Body of pancreas (tissue), 4 donors: Measurements from ENCODE around the gene LRP1. TPM values are rescaled to one million over a fixed set of nuclear protein-coding genes. Genes with fewer than 3 reads are reported as not detected.

ENCODE experiments used
- ATAC-seq: fragments of 150-250 bp; one replicate; pipeline ENCODE4 v1.9.1; 2016
- DNase-seq, 4 donors: peaks; one replicate each; pipeline ENCODE4 v3.0.0-alpha.2; 2019
- H3K27ac ChIP-seq, 4 donors: fragments of 200-600 bp; sonication (generic); 1 replicate in 3 of 4; 2 replicates in 1 of 4; pipeline versions ENCODE4 v1.5.1 to v1.6.1; 2016 to 2019; ENCODE audit warnings: mild to moderate bottlenecking in 1 of 4, mixed read lengths in 1 of 4, moderate library complexity in 1 of 4
- H3K27me3 ChIP-seq, 2 donors: fragments of 200-600 bp; sonication (generic); one replicate each; pipeline ENCODE4 v1.6.0; 2016; ENCODE audit warnings: mild to moderate bottlenecking in 1 of 2
- H3K36me3 ChIP-seq, 2 donors: fragments of 200-600 bp; sonication (generic); replicated peaks in 1 of 2; 2 replicates each; pipeline ENCODE4 v1.5.1; 2016; ENCODE audit warnings: low read depth in 2 of 2; ENCODE audit not compliant: insufficient read depth in 1 of 2
- H3K4me1 ChIP-seq: fragments of 200-600 bp; sonication (generic); one replicate; pipeline ENCODE4 v1.6.0; 2016
- H3K4me3 ChIP-seq, 2 donors: fragments of 200-600 bp; sonication (generic); 1 replicate in 1 of 2; 2 replicates in 1 of 2; pipeline ENCODE4 v1.5.1; 2016 to 2019
- H3K9me3 ChIP-seq, 3 donors: fragments of 200-600 bp; sonication (generic); 1 replicate in 2 of 3; 2 replicates in 1 of 3; pipeline ENCODE4 v1.5.1; 2016
- CTCF ChIP-seq, 7 experiments: fragments of 450-650 bp in 4 of 7; fragments of 200-600 bp in 3 of 7; sonication (generic) in 3 of 7; IDR thresholded peaks; one replicate each; pipeline ENCODE4 v1.5.1; 2016 to 2019; ENCODE audit warnings: antibody characterized with exemption in 7 of 7
- POLR2A ChIP-seq, 3 donors: fragments of 450-650 bp; IDR thresholded peaks; one replicate each; pipeline ENCODE4 v1.6.1; 2016; ENCODE audit warnings: antibody characterized with exemption in 3 of 3, mild to moderate bottlenecking in 2 of 3
- WGBS, 2 donors: methylation state at CpG; one replicate each; pipeline ENCODE4 v1.1.5; 2017; 5-methylcytosine and 5-hydroxymethylcytosine counted together
- intact Hi-C: fragments of 100-400 bp; cut with DNase I; formaldehyde crosslinking; loops from one replicate; pipeline ENCODE4 v1.15.1; 2023
- total RNA-seq, 2 donors: library from RNA; depleted of rRNA; stranded (reverse); fragments of >200 nt; gene quantifications; one replicate each; pipeline ENCODE4 v1.1.0, GENCODE V29; 2016

The LRP1 gene
- total RNA-seq, 2 donors from 2014 or later, result 61.2 to 162 TPM

- no peaks in the 10 kb centered on the region for H3K27me3 ChIP-seq
- no peak for DNase-seq
- peaks cover 8 to 12% of the 10 kb centered on the region in 2 donors for H3K36me3 ChIP-seq
- 72 to 94% methylated on average over 3 of the region's 3 CpGs for WGBS, 2 donors
- intact Hi-C loops, result no loop called here
- peaks cover 43% of the 10 kb centered on the region for H3K4me1 ChIP-seq
- TF ChIP-seq POLR2A (IDR thresholded peaks at IDR 0.05) (no peak), CTCF (IDR thresholded peaks at IDR 0.05) (no peak)
- no peaks in the 10 kb centered on the region for H3K9me3 ChIP-seq
- no peak for ATAC-seq
- H3K27ac ChIP-seq, result no peak overlapping the region
- no peak overlapping the region for H3K4me3 ChIP-seq
Observed at GRCh38 chr12:57234233-57234570, 105.9 kb downstream of the LRP1 start.

- ATAC-seq (no peak), DNase-seq (no peak)
- H3K9me3 ChIP-seq, result no peaks in the 10 kb centered on the region
- no peak overlapping the region for H3K27ac ChIP-seq
- H3K27me3 ChIP-seq, result peaks cover 0 to 4% of the 10 kb centered on the region in 2 donors
- peaks cover 45% of the 10 kb centered on the region for H3K4me1 ChIP-seq
- TF ChIP-seq CTCF (IDR thresholded peaks at IDR 0.05) (no peak), POLR2A (IDR thresholded peaks at IDR 0.05) (no peak)
- H3K4me3 ChIP-seq, result no peak overlapping the region
- 92% methylated on average over 10 of the region's 10 CpGs for WGBS, 2 donors
- peaks cover 8 to 12% of the 10 kb centered on the region in 2 donors for H3K36me3 ChIP-seq
- intact Hi-C loops, result no loop called here
Observed at GRCh38 chr12:57234571-57235016, 106.3 kb downstream of the LRP1 start.

- peak in 1 of 4 donors; percentile 50 for DNase-seq
- Histone ChIP-seq H3K4me3 (no peak overlapping the region), H3K4me1 (peaks cover 45% of the 10 kb centered on the region), H3K9me3 (no peaks in the 10 kb centered on the region), H3K36me3 (peaks cover 8 to 12% of the 10 kb centered on the region in 2 donors), H3K27me3 (peaks cover 0 to 10% of the 10 kb centered on the region in 2 donors), H3K27ac (no peak overlapping the region)
- TF ChIP-seq POLR2A (IDR thresholded peaks at IDR 0.05), result peak in 1 of 3 donors; percentile 10
- no peak for TF ChIP-seq CTCF (IDR thresholded peaks at IDR 0.05)
- intact Hi-C loops, result no loop called here
- no peak for ATAC-seq
- 69 to 70% methylated on average over 17 to 26 of the region's 26 CpGs for WGBS, 2 donors
Observed at GRCh38 chr12:57235017-57235727, 106.9 kb downstream of the LRP1 start.

GRCh38 chr12:57235728-57236131 lies 107.4 kb downstream of the LRP1 start:
- peaks cover 8 to 12% of the 10 kb centered on the region in 2 donors for H3K36me3 ChIP-seq
- H3K27me3 ChIP-seq, result peaks cover 0 to 10% of the 10 kb centered on the region in 2 donors
- 75 to 77% methylated on average over 7 to 8 of the region's 8 CpGs for WGBS, 2 donors
- H3K4me3 ChIP-seq, result no peak overlapping the region
- peaks cover 45% of the 10 kb centered on the region for H3K4me1 ChIP-seq
- intact Hi-C loops, result no loop called here
- H3K27ac ChIP-seq, result no peak overlapping the region
- no peak for ATAC-seq
- DNase-seq, result no peak
- no peaks in the 10 kb centered on the region for H3K9me3 ChIP-seq
- TF ChIP-seq CTCF (IDR thresholded peaks at IDR 0.05), result no peak
